Prostate gland (tissue), 2 donors: Measurements from ENCODE around the gene KCTD17. TPM values are rescaled to one million over a fixed set of nuclear protein-coding genes. Genes with fewer than 3 reads are reported as not detected.

Experiments used
- DNase-seq: peaks from one replicate; pipeline ENCODE4 v3.0.0-alpha.2; 2019; ENCODE audit warnings: low spot score
- H3K27ac ChIP-seq, 2 donors: fragments of 200-600 bp; sonication (generic); 2 replicates each; pipeline ENCODE4 v1.5.1; 2017 to 2019
- H3K27me3 ChIP-seq: fragments of 200-600 bp; sonication (generic); replicated peaks from 2 replicates; pipeline ENCODE4 v1.5.1; 2019; ENCODE audit not compliant: insufficient read depth
- H3K36me3 ChIP-seq, 2 donors: fragments of 200-600 bp; sonication (generic); 1 replicate in 1 of 2; 2 replicates in 1 of 2; pipeline versions ENCODE4 v1.5.1 to v1.8.1; 2017 to 2019
- H3K4me1 ChIP-seq: fragments of 200-600 bp; sonication (generic); replicated peaks from 2 replicates; pipeline ENCODE4 v1.5.1; 2019
- H3K4me3 ChIP-seq, 2 donors: fragments of 200-600 bp; sonication (generic); 2 replicates each; pipeline ENCODE4 v1.5.1; 2017 to 2019
- H3K9me3 ChIP-seq: fragments of 200-600 bp; sonication (generic); 2 replicates; pipeline ENCODE4 v1.5.1; 2017
- CTCF ChIP-seq, 4 experiments: fragments of 200-600 bp in 2 of 4; fragments of 450-650 bp in 2 of 4; sonication (generic) in 2 of 4; IDR thresholded peaks; 1 replicate in 3 of 4; 2 replicates in 1 of 4; pipeline ENCODE4 v1.5.1; 2016 to 2019; ENCODE audit warnings: antibody characterized with exemption in 4 of 4, mild to moderate bottlenecking in 2 of 4, moderate library complexity in 2 of 4
- POLR2A ChIP-seq: fragments of 450-650 bp; IDR thresholded peaks from one replicate; pipeline ENCODE4 v1.6.1; 2016; ENCODE audit warnings: antibody characterized with exemption, mild to moderate bottlenecking
- POLR2AphosphoS5 ChIP-seq: sonication (generic); formaldehyde crosslinking; IDR thresholded peaks from one replicate; pipeline ENCODE4 v1.6.1; 2017; ENCODE audit warnings: antibody characterized with exemption
- WGBS: methylation state at CpG from one replicate; pipeline ENCODE4 v1.1.5; 2018; 5-methylcytosine and 5-hydroxymethylcytosine counted together
- intact Hi-C: fragments of 100-400 bp; cut with DNase I; formaldehyde crosslinking; loops from one replicate; pipeline ENCODE4 v1.14.2; 2022
- total RNA-seq, 2 donors: library from RNA; depleted of rRNA; stranded (reverse); fragments of >200 nt; gene quantifications; one replicate each; pipeline ENCODE4 v1.1.0, GENCODE V29; 2016

KCTD17 gene
- total RNA-seq, 2 donors from 2014 or later, result 7.8 to 32.4 TPM

GRCh38 chr22:37083914-37084313 lies 32.4 kb downstream of the KCTD17 start:
- no peaks in the 10 kb centered on the region for H3K36me3 ChIP-seq
- intact Hi-C loops, result no loop called here
- WGBS, result 89% methylated on average over 6 of the region's 6 CpGs
- H3K27me3 ChIP-seq, result no peaks in the 10 kb centered on the region
- DNase-seq, result no peak
- no peaks in the 10 kb centered on the region for H3K4me1 ChIP-seq
- H3K27ac ChIP-seq, result no peak overlapping the region
- no peaks in the 10 kb centered on the region for H3K9me3 ChIP-seq
- H3K4me3 ChIP-seq, result no peak overlapping the region
- no peak for TF ChIP-seq POLR2A
- no peak for TF ChIP-seq POLR2AphosphoS5
- TF ChIP-seq CTCF (IDR thresholded peaks at IDR 0.05), result no peak

GRCh38 chr22:37084385-37084784 lies 32.8 kb downstream of the KCTD17 start:
- Histone ChIP-seq H3K4me3 (no peak overlapping the region), H3K36me3 (no peaks in the 10 kb centered on the region), H3K27ac (no peak overlapping the region), H3K9me3 (no peaks in the 10 kb centered on the region), H3K4me1 (no peaks in the 10 kb centered on the region), H3K27me3 (no peaks in the 10 kb centered on the region)
- WGBS, result 93% methylated on average over 10 of the region's 10 CpGs
- intact Hi-C loops, result no loop called here
- TF ChIP-seq CTCF (IDR thresholded peaks at IDR 0.05) (no peak), POLR2A (no peak), POLR2AphosphoS5 (no peak)
- no peak for DNase-seq

- H3K9me3 ChIP-seq, result no peaks in the 10 kb centered on the region
- no peak for DNase-seq
- H3K27ac ChIP-seq, result no peak overlapping the region
- intact Hi-C loops, result no loop called here
- no peaks in the 10 kb centered on the region for H3K27me3 ChIP-seq
- H3K4me3 ChIP-seq, result no peak overlapping the region
- 83% methylated on average over 14 of the region's 15 CpGs for WGBS
- H3K4me1 ChIP-seq, result no peaks in the 10 kb centered on the region
- H3K36me3 ChIP-seq, result no peaks in the 10 kb centered on the region
- no peak for TF ChIP-seq POLR2AphosphoS5
- TF ChIP-seq CTCF (IDR thresholded peaks at IDR 0.05), result no peak
- no peak for TF ChIP-seq POLR2A
Measured at GRCh38 chr22:37086184-37086583, 34.6 kb downstream of the KCTD17 start.

- TF ChIP-seq POLR2AphosphoS5 (no peak), POLR2A (no peak), CTCF (IDR thresholded peaks at IDR 0.05) (no peak)
- H3K4me3 ChIP-seq, result no peak overlapping the region
- H3K36me3 ChIP-seq, result no peaks in the 10 kb centered on the region
- intact Hi-C loops, result no loop called here
- no peaks in the 10 kb centered on the region for H3K4me1 ChIP-seq
- no peak for DNase-seq
- no peak overlapping the region for H3K27ac ChIP-seq
- H3K9me3 ChIP-seq, result no peaks in the 10 kb centered on the region
- H3K27me3 ChIP-seq, result no peaks in the 10 kb centered on the region
- WGBS, result 38% methylated on average over 6 of the region's 6 CpGs
Measured at GRCh38 chr22:37088108-37088605, 36.6 kb downstream of the KCTD17 start.

GRCh38 chr22:37088750-37089408 lies 37.3 kb downstream of the KCTD17 start:
- Histone ChIP-seq H3K4me3 (no peak overlapping the region), H3K9me3 (no peaks in the 10 kb centered on the region), H3K27ac (no peak overlapping the region), H3K27me3 (no peaks in the 10 kb centered on the region), H3K4me1 (no peaks in the 10 kb centered on the region), H3K36me3 (no peaks in the 10 kb centered on the region)
- no peak for DNase-seq
- intact Hi-C loops, result no loop called here
- TF ChIP-seq CTCF (IDR thresholded peaks at IDR 0.05) (no peak), POLR2AphosphoS5 (no peak), POLR2A (no peak)
- 86% methylated on average over 17 of the region's 17 CpGs for WGBS
